Measurements from ENCODE around the gene NR3C2. TPM values are rescaled to one million over a fixed set of nuclear protein-coding genes. Genes with fewer than 3 reads are reported as not detected.

The NR3C2 gene
- polyA plus RNA-seq, 1 donor, result 6.8 TPM

- no peak overlapping the region for H3K4me3 ChIP-seq (ENCODE audit: low read length)
- no peak overlapping the region for H3K27ac ChIP-seq (ENCODE audit: low read length)
- no peaks in the 10 kb centered on the region for H3K9me3 ChIP-seq (ENCODE audit: control insufficient read depth, low read depth, low read length)
- H3K36me3 ChIP-seq (ENCODE audit: control insufficient read depth, insufficient read depth, low read length), result peaks cover 10% of the 10 kb centered on the region
- peaks cover 3% of the 10 kb centered on the region for H3K4me1 ChIP-seq (ENCODE audit: control insufficient read depth, insufficient read depth, low read length)
- DNase-seq, result no peak
- no CpG with 5 or more reads among the region's 4 CpGs for WGBS (ENCODE audit: insufficient coverage, low lambda C conversion rate)
- no peaks in the 10 kb centered on the region for H3K27me3 ChIP-seq (ENCODE audit: control insufficient read depth, insufficient read depth, low read length)
Measured at GRCh38 chr4:148051403-148051802, 390.8 kb downstream of the NR3C2 start.

GRCh38 chr4:148048598-148048997 is 393.6 kb downstream of the NR3C2 start:
- Histone ChIP-seq H3K27ac (ENCODE audit: low read length) (no peak overlapping the region), H3K9me3 (ENCODE audit: control insufficient read depth, low read depth, low read length) (no peaks in the 10 kb centered on the region), H3K36me3 (ENCODE audit: control insufficient read depth, insufficient read depth, low read length) (peaks cover 10% of the 10 kb centered on the region), H3K27me3 (ENCODE audit: control insufficient read depth, insufficient read depth, low read length) (no peaks in the 10 kb centered on the region), H3K4me3 (ENCODE audit: low read length) (no peak overlapping the region), H3K4me1 (ENCODE audit: control insufficient read depth, insufficient read depth, low read length) (no peaks in the 10 kb centered on the region)
- no peak for DNase-seq
- WGBS (ENCODE audit: insufficient coverage, low lambda C conversion rate), result 83% methylated on average over 1 of the region's 4 CpGs

GRCh38 chr4:148044912-148045352 is 397.3 kb downstream of the NR3C2 start:
- WGBS (ENCODE audit: insufficient coverage, low lambda C conversion rate), result 90% methylated on average over 2 of the region's 4 CpGs
- Histone ChIP-seq H3K9me3 (ENCODE audit: control insufficient read depth, low read depth, low read length) (no peaks in the 10 kb centered on the region), H3K36me3 (ENCODE audit: control insufficient read depth, insufficient read depth, low read length) (peaks cover 10% of the 10 kb centered on the region), H3K27me3 (ENCODE audit: control insufficient read depth, insufficient read depth, low read length) (no peaks in the 10 kb centered on the region), H3K4me3 (ENCODE audit: low read length) (no peak overlapping the region), H3K27ac (ENCODE audit: low read length) (no peak overlapping the region), H3K4me1 (ENCODE audit: control insufficient read depth, insufficient read depth, low read length) (peaks cover 6% of the 10 kb centered on the region)
- no peak for DNase-seq

- Histone ChIP-seq H3K36me3 (ENCODE audit: control insufficient read depth, insufficient read depth, low read length) (peaks cover 10% of the 10 kb centered on the region), H3K27ac (ENCODE audit: low read length) (no peak overlapping the region), H3K4me3 (ENCODE audit: low read length) (no peak overlapping the region), H3K9me3 (ENCODE audit: control insufficient read depth, low read depth, low read length) (no peaks in the 10 kb centered on the region), H3K27me3 (ENCODE audit: control insufficient read depth, insufficient read depth, low read length) (no peaks in the 10 kb centered on the region), H3K4me1 (ENCODE audit: control insufficient read depth, insufficient read depth, low read length) (peaks cover 6% of the 10 kb centered on the region)
- WGBS (ENCODE audit: insufficient coverage, low lambda C conversion rate), result 95% methylated on average over 4 of the region's 9 CpGs
- no peak for DNase-seq
Measured at GRCh38 chr4:148044089-148044911, 397.9 kb downstream of the NR3C2 start.

GRCh38 chr4:148041606-148042329 is 400.4 kb downstream of the NR3C2 start:
- H3K4me3 ChIP-seq (ENCODE audit: low read length), result no peak overlapping the region
- WGBS (ENCODE audit: insufficient coverage, low lambda C conversion rate), result 33% methylated on average over 4 of the region's 7 CpGs
- peaks cover 6% of the 10 kb centered on the region for H3K4me1 ChIP-seq (ENCODE audit: control insufficient read depth, insufficient read depth, low read length)
- peak; percentile 67 to 86 for DNase-seq
- peak overlapping the region; percentile 52 for H3K27ac ChIP-seq (ENCODE audit: low read length)
- no peaks in the 10 kb centered on the region for H3K9me3 ChIP-seq (ENCODE audit: control insufficient read depth, low read depth, low read length)
- H3K36me3 ChIP-seq (ENCODE audit: control insufficient read depth, insufficient read depth, low read length), result peaks cover under 1% of the 10 kb centered on the region
- no peaks in the 10 kb centered on the region for H3K27me3 ChIP-seq (ENCODE audit: control insufficient read depth, insufficient read depth, low read length)

- no peak overlapping the region for H3K27ac ChIP-seq (ENCODE audit: low read length)
- peak in 1 of 2 donors; percentile 19 for DNase-seq
- WGBS (ENCODE audit: insufficient coverage, low lambda C conversion rate), result no CpG with 5 or more reads among the region's 1 CpG
Measured at GRCh38 chr4:148034813-148035212, 407.4 kb downstream of the NR3C2 start.

GRCh38 chr4:148030193-148030873 is 411.9 kb downstream of the NR3C2 start:
- DNase-seq, result no peak
- no peak overlapping the region for H3K4me3 ChIP-seq (ENCODE audit: low read length)
- H3K27ac ChIP-seq (ENCODE audit: low read length), result no peak overlapping the region
- no peaks in the 10 kb centered on the region for H3K4me1 ChIP-seq (ENCODE audit: control insufficient read depth, insufficient read depth, low read length)
- no peaks in the 10 kb centered on the region for H3K27me3 ChIP-seq (ENCODE audit: control insufficient read depth, insufficient read depth, low read length)
- peaks cover 3% of the 10 kb centered on the region for H3K9me3 ChIP-seq (ENCODE audit: control insufficient read depth, low read depth, low read length)
- no peaks in the 10 kb centered on the region for H3K36me3 ChIP-seq (ENCODE audit: control insufficient read depth, insufficient read depth, low read length)
- no CpG with 5 or more reads among the region's 2 CpGs for WGBS (ENCODE audit: insufficient coverage, low lambda C conversion rate)

More at GRCh38 chr4:148034813-148035212, 407.4 kb downstream of the NR3C2 start:
- Histone ChIP-seq H3K4me1 (ENCODE audit: control insufficient read depth, insufficient read depth, low read length) (no peaks in the 10 kb centered on the region), H3K36me3 (ENCODE audit: control insufficient read depth, insufficient read depth, low read length) (no peaks in the 10 kb centered on the region), H3K27me3 (ENCODE audit: control insufficient read depth, insufficient read depth, low read length) (no peaks in the 10 kb centered on the region), H3K4me3 (ENCODE audit: low read length) (no peak overlapping the region), H3K9me3 (ENCODE audit: control insufficient read depth, low read depth, low read length) (no peaks in the 10 kb centered on the region)

- no peaks in the 10 kb centered on the region for H3K27me3 ChIP-seq (ENCODE audit: control insufficient read depth, insufficient read depth, low read length)
- no peak overlapping the region for H3K27ac ChIP-seq (ENCODE audit: low read length)
- WGBS (ENCODE audit: insufficient coverage, low lambda C conversion rate), result no CpG with 5 or more reads among the region's 3 CpGs
- no peaks in the 10 kb centered on the region for H3K4me1 ChIP-seq (ENCODE audit: control insufficient read depth, insufficient read depth, low read length)
- no peak overlapping the region for H3K4me3 ChIP-seq (ENCODE audit: low read length)
- no peaks in the 10 kb centered on the region for H3K36me3 ChIP-seq (ENCODE audit: control insufficient read depth, insufficient read depth, low read length)
- H3K9me3 ChIP-seq (ENCODE audit: control insufficient read depth, low read depth, low read length), result peaks cover 3% of the 10 kb centered on the region
- no peak for DNase-seq
Measured at GRCh38 chr4:148029781-148030180, 412.4 kb downstream of the NR3C2 start.

All from large intestine (tissue), 3 donors.